Cerebellar nuclear complex (tissue), 1 donor: ENCODE measurements around the gene CARMIL3.
"Not testable (repeated sequence)": the region's sequence is repeated elsewhere in the genome, so short reads cannot be mapped to it uniquely, and the experiment has no call there.

Experiments used
- DNase-seq, 2 experiments: peaks; one replicate each; lab custom pipeline; 2025; lab: John Stamatoyannopoulos, UW

The CARMIL3 gene

GRCh38 chr14:24096545-24097181, 44.9 kb downstream of the CARMIL3 start:
- DNase-seq: no peak

GRCh38 chr14:24098229-24098926, 46.6 kb downstream of the CARMIL3 start:
- DNase-seq: no peak

GRCh38 chr14:24098927-24099813, 47.4 kb downstream of the CARMIL3 start:
- DNase-seq: no peak

GRCh38 chr14:24100197-24100981, 48.6 kb downstream of the CARMIL3 start:
- DNase-seq: no peak

DNA sequence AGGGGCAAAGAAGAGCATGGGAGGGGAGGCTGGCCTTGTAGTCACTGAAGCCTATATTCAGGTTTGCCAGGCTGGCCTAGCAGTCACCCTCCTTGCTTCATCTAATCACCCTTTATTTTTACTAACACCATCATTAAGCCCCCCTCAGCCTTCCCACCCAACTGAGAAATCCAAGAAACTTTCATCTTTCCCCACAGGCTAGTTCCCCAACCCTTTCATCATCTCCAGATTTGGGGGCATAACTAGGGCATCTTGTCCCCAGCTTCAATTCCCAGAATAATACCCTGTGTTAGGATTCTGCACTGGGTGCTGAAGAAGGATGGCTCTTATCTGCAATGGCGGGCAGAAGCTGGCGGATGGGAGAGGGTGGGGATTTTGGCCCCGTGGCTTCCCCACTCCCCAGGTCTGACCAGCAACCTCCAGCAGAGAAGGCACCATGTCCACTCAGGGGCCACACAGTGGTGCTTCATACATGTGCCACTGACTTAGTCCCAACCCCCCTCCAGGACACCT, 49.2 kb downstream of the CARMIL3 start:
- DNase-seq: no peak

DNA sequence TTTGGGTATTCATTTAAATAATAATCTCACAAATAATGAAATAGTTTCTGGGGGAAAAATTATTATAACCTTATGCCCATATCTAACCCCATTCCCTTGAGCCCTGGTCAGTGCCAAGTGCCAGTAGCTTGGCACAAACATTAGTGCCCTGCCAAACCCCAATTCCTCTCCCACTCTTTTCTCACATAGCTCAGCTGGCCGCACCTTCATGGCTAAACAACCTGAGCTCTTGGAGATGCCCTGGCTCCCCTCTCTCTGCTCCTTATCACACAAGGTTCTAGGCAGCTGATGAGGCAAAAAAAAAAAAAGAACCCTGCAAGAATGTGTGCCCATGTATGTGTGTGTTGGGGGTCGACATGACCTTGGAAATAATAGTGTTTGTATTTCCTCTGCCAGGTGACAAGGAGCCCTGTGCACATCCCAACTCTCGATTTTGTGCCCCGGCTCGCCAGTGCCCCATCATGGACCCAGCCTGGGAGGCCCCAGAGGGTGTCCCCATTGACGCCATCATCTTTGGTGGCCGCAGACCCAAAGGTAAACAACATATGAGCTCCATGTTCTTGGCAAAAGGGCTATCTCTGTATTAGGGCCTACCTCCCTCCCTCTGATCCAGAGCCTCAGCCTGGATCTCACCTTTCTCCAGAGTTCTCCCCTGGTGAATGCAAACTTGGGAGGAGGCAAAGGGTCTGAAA, 50.7 kb downstream of the CARMIL3 start:
- DNase-seq: no peak

- no peak for DNase-seq
Observed at GRCh38 chr14:24103451-24103850, 51.6 kb downstream of the CARMIL3 start.

- DNase-seq: not testable (repeated sequence)
Observed at GRCh38 chr14:24105609-24106239, 53.9 kb downstream of the CARMIL3 start.

GRCh38 chr14:24106672-24107271, 55.0 kb downstream of the CARMIL3 start:
- DNase-seq: no peak

- no peak for DNase-seq
Observed at GRCh38 chr14:24108336-24108874, 56.6 kb downstream of the CARMIL3 start.

GRCh38 chr14:24110060-24110459, 58.3 kb downstream of the CARMIL3 start:
- DNase-seq: no peak

GRCh38 chr14:24110523-24110922, 58.7 kb downstream of the CARMIL3 start:
- no peak for DNase-seq

DNA sequence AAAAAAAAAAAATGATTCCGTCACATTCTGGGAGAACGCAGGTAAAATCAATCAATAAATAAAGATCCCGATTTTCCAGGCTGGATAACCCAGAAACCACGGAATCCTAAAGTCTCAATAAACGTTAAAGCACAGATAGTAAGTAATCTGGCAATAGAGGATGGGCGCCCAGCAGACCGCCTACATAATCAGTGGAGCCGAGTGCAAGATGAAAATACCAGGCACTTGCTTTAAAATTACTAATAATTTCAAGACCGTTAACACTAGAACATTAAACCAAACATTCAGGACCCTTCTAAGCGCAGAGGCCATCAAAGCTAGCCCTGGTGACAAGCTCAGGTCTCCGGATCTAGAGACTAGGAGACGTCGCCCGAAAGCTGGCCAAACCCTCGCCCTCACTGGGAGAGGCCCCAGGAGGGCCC, 61.6 kb downstream of the CARMIL3 start:
- no peak for DNase-seq

GRCh38 chr14:24113801-24114531, 62.2 kb downstream of the CARMIL3 start:
- DNase-seq: peak in 1 of 2 experiments; percentile 80

DNA sequence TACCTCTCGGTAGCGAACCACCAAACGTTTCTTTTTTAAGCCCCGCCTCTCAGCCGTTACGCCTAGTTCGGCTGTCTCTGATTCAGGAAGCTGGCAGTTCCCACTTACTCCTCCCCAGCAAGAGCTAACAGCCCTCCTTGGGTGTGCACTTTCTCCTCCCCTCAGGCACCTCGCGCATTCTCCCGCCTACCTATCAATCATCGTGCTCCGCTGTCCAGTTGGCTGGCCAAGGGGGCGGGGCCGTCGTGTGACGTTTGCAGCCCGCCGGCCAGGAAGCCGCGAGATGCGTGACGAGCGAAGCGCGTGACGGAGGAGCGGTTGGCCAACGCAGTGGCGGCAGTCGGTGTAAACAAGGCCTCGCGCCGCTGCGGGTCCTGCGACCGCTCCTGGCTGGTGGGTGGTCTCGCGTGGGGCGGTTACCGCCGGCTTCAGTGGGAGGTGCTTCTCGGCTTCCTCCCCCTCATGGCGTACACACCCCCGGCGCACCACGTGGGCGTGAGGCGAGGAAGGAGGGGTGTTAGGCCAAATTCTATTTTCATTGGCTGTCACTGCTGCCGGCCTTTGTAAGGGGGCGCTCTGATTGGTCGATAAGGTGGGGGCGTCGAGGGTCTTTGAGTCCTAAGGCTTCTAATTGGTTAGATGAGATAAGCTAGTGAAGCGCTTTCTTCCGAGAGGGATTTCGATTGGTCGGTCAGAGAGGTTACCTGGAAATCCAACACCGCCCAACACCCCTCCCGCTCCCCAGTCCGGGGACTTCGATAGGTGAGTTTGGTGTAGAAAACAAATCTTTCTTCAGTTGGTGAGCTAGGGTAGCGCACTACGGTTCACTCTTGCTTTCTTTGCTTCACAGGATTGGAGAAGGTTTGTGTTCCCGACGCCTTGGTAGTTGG, 63.0 kb downstream of the CARMIL3 start, which contains the start of the genes DCAF11 and NRL:
DCAF11 (plus strand) TSS at position 246 of the 890 bp plus-strand sequence. CDS start 818 bp downstream, outside the sequence.
NRL (minus strand) TSS at position 418 of the 890 bp plus-strand sequence. CDS start 32,101 bp downstream, outside the sequence.
- peak; percentile 95 to 98 for DNase-seq

DNA sequence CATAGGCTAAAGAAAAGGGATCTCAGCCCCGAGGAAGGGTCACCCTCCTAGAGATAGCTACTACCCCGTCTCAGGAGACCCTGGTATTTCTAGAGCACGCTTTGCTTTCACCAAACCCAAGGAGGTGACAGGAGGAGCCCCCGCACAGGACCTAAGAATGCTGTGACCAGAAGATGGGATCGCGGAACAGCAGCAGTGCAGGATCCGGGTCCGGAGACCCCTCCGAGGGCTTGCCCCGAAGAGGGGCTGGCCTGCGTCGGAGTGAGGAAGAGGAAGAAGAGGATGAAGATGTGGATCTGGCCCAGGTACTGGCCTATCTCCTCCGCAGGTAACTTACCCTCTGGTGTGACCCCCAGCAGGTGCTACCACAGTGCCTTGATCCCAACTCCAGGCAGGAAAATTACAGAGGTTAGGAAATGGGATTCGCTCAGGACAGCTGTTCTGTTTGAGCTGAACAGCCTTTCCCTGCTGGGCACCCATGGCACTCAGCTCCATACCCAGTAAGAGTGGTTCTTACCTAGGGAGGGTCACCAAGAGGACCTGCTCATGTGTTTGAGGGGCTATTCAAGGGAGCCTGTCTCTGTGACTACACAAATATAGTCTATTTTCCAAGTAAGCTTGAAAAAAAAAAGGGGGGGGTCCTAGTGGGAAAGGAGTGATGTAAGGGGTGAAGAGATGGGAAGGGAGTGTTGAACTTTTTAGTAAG, 63.8 kb downstream of the CARMIL3 start:
- no peak for DNase-seq
